Activated CD4-positive, alpha-beta T cell treated with anti-CD3 and anti-CD28 coated beads, Interleukin-2, Interleukin-4, amounts not matched to agents 100 ng/mL and 50 ng/mL, durations not matched to agents 16 hours and 8 hours (primary cell): ENCODE data around the gene PALLD.

Experiments
- DNase-seq: peaks from one replicate; pipeline ENCODE4 v3.0.0-alpha.2; 2020; ENCODE audit warnings: low spot score

The PALLD gene

GRCh38 chr4:168623484-168623883, 126.6 kb downstream of the PALLD start:
- no peak for DNase-seq

- DNase-seq, result no peak
Measured at GRCh38 chr4:168628251-168628650, 131.4 kb downstream of the PALLD start.

DNA sequence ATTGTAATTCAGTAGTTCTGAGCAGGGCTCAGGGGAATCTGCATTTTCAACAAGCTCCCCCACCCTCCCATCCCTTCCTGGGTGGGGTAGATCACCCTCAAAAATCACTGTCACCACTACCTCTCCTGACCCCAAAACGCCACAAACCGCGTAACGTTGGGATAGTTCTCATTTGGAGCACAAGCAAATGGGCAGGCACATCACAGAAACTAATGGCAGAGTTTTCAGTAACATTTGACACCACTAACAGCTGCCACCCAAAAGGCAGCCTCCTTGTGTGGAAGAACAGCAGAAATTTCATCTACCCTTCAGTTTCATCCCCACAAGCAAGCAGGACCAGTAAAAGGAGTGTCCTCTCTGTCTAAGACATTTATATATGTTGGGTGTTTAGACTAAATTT, 132.7 kb downstream of the PALLD start:
- DNase-seq, result no peak

- DNase-seq, result no peak
Measured at GRCh38 chr4:168630445-168631187, 133.8 kb downstream of the PALLD start.

DNA sequence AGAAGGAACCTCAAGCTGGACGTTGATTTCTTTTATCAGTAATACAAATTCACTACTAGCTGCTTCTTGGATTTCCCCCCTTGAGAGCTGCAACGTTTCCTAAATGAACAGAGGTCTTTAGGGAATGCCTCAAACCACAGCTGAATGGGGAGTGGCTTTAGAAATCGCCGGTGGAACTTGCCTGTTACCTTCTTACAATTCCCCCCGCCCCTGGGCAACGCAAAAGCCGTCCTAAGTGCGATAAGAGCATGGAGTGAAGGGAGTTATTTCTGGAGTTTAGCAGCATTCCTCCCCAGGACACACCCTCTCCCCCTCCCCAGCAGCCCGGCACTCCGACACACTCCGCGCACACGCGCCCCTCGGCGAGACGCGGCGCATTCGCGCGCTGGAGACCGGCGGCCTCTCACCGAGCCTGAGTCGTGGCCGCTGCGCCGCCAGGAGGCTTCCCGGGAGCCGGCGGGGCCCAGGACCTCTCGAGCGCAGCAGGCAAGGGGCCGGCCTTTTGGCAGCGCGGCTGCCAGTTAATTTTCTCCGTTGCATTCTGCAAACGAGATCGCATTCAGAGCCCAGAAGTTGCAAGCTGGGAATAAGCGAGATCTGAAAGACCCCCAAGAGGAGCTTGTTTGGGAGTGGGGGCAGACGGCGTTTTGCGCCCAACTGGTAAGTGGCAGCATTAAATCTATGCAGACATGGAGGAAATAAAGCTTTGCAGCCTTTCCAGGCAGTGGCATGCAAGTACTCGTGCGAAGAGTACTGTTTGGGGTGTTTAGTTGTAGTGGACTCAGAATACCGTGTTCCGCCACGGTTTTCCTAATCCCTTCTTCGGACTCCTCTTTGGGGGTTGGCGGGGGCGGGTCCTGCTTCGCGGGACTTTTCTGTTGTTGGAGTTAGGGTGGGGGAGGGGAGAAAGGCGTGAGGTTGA, 134.7 kb downstream of the PALLD start:
- no peak for DNase-seq

GRCh38 chr4:168632301-168632725, 135.5 kb downstream of the PALLD start:
- no peak for DNase-seq

GRCh38 chr4:168633064-168633463, 136.2 kb downstream of the PALLD start:
- no peak for DNase-seq

- no peak for DNase-seq
Measured at GRCh38 chr4:168633496-168633895, 136.6 kb downstream of the PALLD start.

- peak; percentile 25 for DNase-seq
Measured at GRCh38 chr4:168634276-168634802, 137.5 kb downstream of the PALLD start.

DNA sequence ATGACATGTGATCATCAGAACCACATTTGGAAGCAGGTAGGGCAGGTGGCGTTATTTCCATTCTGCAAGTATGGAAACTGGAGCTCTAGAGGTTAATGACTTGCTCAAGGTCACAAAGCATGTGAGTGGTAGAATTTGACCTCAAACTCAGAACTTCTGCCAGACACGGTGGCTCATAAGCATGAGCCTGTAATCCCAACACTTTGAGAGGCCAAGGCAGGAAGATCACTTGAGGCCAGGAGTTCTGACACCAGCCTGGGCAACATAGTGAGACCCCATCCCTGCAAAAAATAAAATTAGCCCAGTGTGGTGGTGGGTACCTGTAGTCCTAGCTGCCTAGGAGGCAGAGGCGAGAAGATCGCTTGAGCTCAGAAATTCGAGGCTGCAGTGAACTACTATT, 139.2 kb downstream of the PALLD start:
- no peak for DNase-seq

DNA sequence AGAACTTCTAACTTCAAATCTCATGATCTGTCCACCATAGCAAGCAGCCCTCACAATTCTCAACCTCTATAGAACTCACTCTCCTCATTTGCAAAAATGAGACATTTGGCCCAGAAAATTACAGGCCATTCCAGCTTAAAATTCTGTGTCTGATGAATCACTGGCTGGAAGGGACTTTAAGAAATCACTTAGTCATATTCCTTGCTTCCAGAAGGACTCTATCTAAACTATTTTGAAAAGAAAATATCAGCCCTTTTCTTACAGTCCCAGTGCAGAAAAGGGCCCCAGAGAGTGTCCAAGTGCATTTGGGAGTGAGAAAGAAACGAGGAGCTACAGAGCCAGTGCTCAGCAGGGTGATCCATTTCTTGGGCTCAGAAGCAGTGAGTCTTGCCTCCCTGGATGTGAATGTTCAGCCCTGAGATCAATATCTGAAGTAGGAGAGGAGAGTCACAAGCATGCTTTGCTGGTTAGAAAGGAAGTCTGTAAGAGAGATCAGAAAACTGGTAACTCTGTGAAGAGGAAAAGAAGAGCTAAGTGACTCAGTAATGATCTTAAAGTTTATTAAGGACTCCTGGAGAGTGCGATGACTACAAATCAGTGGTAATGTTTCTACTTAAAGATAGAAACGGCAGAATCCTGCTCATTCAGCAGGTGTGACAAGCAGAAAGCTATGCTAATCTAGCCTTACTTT, 139.8 kb downstream of the PALLD start:
- no peak for DNase-seq

DNA sequence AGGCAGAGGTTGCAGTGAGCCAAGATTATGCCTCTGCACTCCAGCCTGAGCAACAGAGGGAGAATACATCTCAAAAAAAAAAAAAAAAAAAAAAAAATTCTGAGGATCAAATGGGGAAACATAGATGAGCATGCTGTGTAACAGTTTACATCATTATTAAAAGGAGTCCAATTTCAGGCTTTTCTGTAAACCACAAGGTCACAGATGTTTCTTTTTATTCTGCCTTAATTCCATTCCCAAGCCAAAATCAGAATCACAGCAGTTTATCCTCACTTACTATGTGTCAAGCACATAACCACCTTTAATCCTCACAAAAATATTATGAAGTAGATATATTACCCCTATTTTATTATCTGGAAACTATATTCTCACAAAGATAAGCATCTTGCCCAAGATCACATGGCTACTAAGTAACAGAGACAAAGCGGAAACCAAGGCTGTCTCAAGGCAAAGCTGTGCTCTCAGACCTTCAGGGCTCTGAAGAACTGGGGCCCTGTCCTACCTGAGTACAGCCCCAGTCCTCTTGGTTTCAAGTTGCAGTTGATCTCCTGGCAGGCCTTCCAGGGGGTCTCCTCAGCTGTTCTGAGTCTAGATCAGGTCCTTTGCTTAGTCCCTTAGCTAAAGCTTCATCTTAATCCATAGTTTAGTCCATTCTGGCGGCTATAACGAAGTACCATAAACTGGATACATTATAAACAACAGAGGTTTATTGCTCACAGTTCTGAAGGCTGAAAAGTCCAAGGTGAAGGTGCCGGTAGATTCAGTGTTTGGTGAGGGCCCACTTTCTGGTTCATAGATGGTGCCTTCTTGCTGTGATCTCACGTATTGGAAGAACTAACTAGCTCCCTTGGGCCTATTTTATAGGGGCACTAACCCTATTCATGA, 141.3 kb downstream of the PALLD start:
- DNase-seq, result no peak

DNA sequence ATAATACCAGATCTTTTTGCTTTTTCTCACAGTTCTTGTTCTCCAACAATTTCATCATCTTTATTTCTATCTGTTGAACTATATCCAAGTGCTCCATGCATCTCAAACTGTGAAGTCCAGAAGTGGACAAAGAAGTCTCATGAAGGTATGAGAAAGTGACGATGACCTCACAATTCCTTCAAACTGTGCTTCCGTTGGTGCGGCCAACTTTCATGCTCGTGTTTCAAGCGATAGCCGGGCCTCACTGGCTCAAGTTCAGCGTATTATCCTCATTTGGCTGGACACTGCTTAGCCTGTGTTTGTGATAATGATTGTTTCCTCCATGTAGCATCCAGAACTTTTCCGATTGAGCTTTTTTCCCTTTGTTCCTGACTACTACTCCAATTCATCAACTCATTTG, 143.1 kb downstream of the PALLD start:
- no peak for DNase-seq

- DNase-seq, result no peak
Measured at GRCh38 chr4:168641811-168642140, 144.9 kb downstream of the PALLD start.

DNA sequence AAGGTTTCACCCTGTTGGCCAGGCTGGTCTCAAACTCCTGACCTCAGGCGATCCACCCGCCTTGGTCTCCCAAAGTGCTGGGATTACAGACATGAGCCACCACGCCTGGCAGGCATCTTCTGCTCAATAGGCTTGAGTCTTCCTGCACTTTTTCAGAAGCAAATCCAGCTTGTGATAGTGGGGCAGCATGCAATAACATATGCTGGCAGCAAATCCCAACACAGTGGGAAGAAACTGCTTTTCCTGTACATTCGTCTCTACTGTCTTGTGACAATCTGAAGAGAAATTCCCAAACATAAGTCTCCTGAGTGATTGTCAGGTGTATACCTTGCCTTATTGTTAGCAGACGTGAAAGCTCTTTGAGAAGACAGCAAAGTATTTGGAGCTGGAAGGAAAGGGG, 145.7 kb downstream of the PALLD start:
- no peak for DNase-seq

DNA sequence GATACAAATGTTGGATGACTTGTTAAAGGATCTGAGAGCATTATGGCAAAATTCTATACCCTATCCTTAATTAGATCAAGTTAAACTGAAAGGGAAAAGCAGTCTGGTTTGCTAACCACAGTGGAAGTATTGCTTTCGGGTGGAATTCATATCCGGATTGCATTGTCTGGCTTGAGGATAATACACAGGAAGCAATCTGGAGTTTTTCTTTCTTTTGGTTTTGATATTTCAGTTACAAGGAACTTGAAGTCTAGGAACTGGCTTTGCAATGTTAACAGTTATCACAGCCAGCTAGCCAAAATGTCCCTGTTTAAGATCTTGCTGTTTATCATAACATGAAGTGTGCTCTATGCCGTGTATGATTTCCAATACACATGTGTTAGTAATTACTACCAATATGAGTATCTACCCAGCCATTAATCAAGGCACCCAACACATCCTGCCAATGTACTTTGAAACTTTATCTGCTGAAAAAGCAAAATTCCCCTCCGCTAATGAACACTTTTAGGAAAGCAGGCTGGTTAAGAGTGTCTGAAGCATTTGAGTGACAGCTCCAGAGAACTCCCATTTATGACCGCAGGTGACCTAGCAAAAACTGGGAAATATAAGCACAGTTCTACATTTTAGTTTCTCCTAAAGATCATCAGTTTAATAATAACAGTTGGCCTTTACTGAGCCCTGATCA, 146.4 kb downstream of the PALLD start:
- DNase-seq, result no peak

- no peak for DNase-seq
Measured at GRCh38 chr4:168643796-168644159, 146.9 kb downstream of the PALLD start.

- DNase-seq, result no peak
Measured at GRCh38 chr4:168646001-168646768, 149.3 kb downstream of the PALLD start.

GRCh38 chr4:168647646-168648375, 151.0 kb downstream of the PALLD start:
- DNase-seq, result no peak

- DNase-seq, result no peak
Measured at GRCh38 chr4:168648494-168648893, 151.6 kb downstream of the PALLD start.
